ENCODE results near the gene SH3GL3.

DNA sequence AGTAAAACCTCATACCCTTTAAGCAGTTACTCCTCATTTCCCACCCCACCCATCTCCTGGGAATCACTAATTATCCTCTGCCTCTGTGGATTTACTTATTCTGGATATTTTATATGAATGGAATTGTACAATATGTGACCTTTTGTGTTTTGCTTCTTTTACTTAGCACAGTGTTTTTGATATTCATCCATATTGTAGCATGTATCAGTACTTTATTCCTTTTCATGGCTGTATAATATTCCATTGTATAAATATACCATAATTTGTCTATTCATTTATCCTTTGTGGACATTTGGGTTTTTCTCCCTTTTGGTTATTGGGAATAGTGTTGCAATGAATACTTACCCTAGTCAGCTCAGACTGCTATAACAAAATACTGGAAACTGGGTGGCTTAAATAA lies 39.2 kb downstream of the SH3GL3 start:
- no peak for TF ChIP-seq POLR2AphosphoS5 (IDR thresholded peaks at IDR 0.05; ENCODE audit: low read depth, low read length)
- TF ChIP-seq TAF1 (IDR thresholded peaks at IDR 0.05; ENCODE audit: borderline replicate concordance, insufficient read depth, low read length): no peak

Data from PFSK-1 (cell line).